GM18498 (cell line): ENCODE data around the gene CLMN.

ENCODE experiments used
- ATAC-seq: cut with Tn5 transposase; IDR thresholded peaks from one replicate; pipeline ENCODE4 v1.9.1; 2021; ENCODE audit warnings: mild to moderate bottlenecking, moderate library complexity; ENCODE audit not compliant: unreplicated experiment

The CLMN gene

GRCh38 chr14:95319312-95320077 lies at the start of gene CLMN:
TSS of gene CLMN (minus strand) at chr14:95319908. CDS start at chr14:95319792, 116 bp downstream.
- ATAC-seq = peak; percentile 62

GRCh38 chr14:95365401-95365800 lies 45.7 kb upstream of the CLMN start:
- no peak for ATAC-seq

GRCh38 chr14:95364481-95365209 lies 44.9 kb upstream of the CLMN start:
- no peak for ATAC-seq

- no peak for ATAC-seq
These were observed 43.8 kb upstream of the CLMN start for GRCh38 chr14:95363468-95363954.

- ATAC-seq = no peak
These were observed 42.4 kb upstream of the CLMN start for GRCh38 chr14:95362138-95362494.

- ATAC-seq = peak; percentile 70
These were observed 41.8 kb upstream of the CLMN start for GRCh38 chr14:95361373-95362137.

- ATAC-seq = no peak
These were observed 41.1 kb upstream of the CLMN start for GRCh38 chr14:95360828-95361227.

- no peak for ATAC-seq
These were observed 40.5 kb upstream of the CLMN start for GRCh38 chr14:95359994-95360826.

- no peak for ATAC-seq
These were observed 36.6 kb upstream of the CLMN start for GRCh38 chr14:95356245-95356869.

GRCh38 chr14:95355422-95355821 lies 35.7 kb upstream of the CLMN start:
- ATAC-seq = no peak

GRCh38 chr14:95354834-95355233 lies 35.1 kb upstream of the CLMN start:
- no peak for ATAC-seq

GRCh38 chr14:95353664-95354063 lies 34.0 kb upstream of the CLMN start:
- ATAC-seq = no peak

- ATAC-seq = no peak
These were observed 33.3 kb upstream of the CLMN start for GRCh38 chr14:95353007-95353406.

- ATAC-seq = no peak
These were observed 32.8 kb upstream of the CLMN start for GRCh38 chr14:95352481-95352880.

- no peak for ATAC-seq
These were observed 29.5 kb upstream of the CLMN start for GRCh38 chr14:95349241-95349640.

- ATAC-seq = no peak
These were observed 28.8 kb upstream of the CLMN start for GRCh38 chr14:95348395-95349080.

GRCh38 chr14:95346820-95347219 lies 27.1 kb upstream of the CLMN start:
- ATAC-seq = no peak

- ATAC-seq = no peak
These were observed 26.6 kb upstream of the CLMN start for GRCh38 chr14:95346266-95346665.

GRCh38 chr14:95345032-95345431 lies 25.3 kb upstream of the CLMN start:
- ATAC-seq = no peak

GRCh38 chr14:95344536-95344935 lies 24.8 kb upstream of the CLMN start:
- no peak for ATAC-seq
